GM23338 (cell line): ENCODE measurements around the gene UBAC1. TPM values are rescaled to one million over a fixed set of nuclear protein-coding genes. Genes with fewer than 3 reads are reported as not detected.

Source experiments
- ATAC-seq: fragments of 200-7000 bp; cut with Tn5 transposase; 3 replicates; pipeline ENCODE4 v1.9.1; 2020
- DNase-seq: peaks from one replicate; pipeline ENCODE4 v3.0.0-alpha.2; 2015; ENCODE audit warnings: low spot score
- H2AFZ ChIP-seq: fragments of 200-600 bp; sonication (generic); 2 replicates; pipeline ENCODE4 v1.8.0; 2016; ENCODE audit warnings: antibody characterized with exemption, mild to moderate bottlenecking, moderate library complexity
- H3F3A ChIP-seq: fragments of 200-600 bp; sonication (generic); replicated peaks from 2 replicates; pipeline ENCODE4 v1.8.0; 2017; ENCODE audit warnings: antibody characterized with exemption, mixed run types, low read depth
- H3K27ac ChIP-seq: fragments of 200-600 bp; sonication (generic); 2 replicates; pipeline ENCODE4 v1.6.1; 2016; ENCODE audit warnings: low read depth
- H3K27me3 ChIP-seq: fragments of 200-600 bp; sonication (generic); 2 replicates; pipeline ENCODE4 v1.8.0; 2016; ENCODE audit warnings: mild to moderate bottlenecking, mixed run types, moderate library complexity; ENCODE audit not compliant: insufficient read depth
- H3K36me3 ChIP-seq: fragments of 200-600 bp; sonication (generic); 2 replicates; pipeline ENCODE4 v1.8.0; 2016; ENCODE audit warnings: mild to moderate bottlenecking; ENCODE audit not compliant: insufficient read depth
- H3K4me1 ChIP-seq: fragments of 200-600 bp; sonication (generic); 2 replicates; pipeline ENCODE4 v1.8.0; 2016; ENCODE audit warnings: mild to moderate bottlenecking, moderate library complexity; ENCODE audit not compliant: insufficient read depth
- H3K4me2 ChIP-seq: fragments of 200-600 bp; sonication (generic); 2 replicates; pipeline ENCODE4 v1.7.1; 2017; ENCODE audit warnings: mixed run types
- H3K4me3 ChIP-seq: fragments of 200-600 bp; sonication (generic); 2 replicates; pipeline ENCODE4 v1.6.1; 2016; ENCODE audit warnings: mixed run types
- H3K79me2 ChIP-seq: fragments of 200-600 bp; sonication (generic); replicated peaks from 2 replicates; pipeline ENCODE4 v1.8.0; 2017; ENCODE audit warnings: mild to moderate bottlenecking; ENCODE audit not compliant: insufficient read depth
- H3K9me2 ChIP-seq: fragments of 200-600 bp; sonication (generic); 2 replicates; pipeline ENCODE4 v1.8.0; 2017; ENCODE audit not compliant: insufficient read depth
- H4K20me1 ChIP-seq: fragments of 200-600 bp; sonication (generic); replicated peaks from 2 replicates; pipeline ENCODE4 v1.8.0; 2017; ENCODE audit warnings: mild to moderate bottlenecking; ENCODE audit not compliant: insufficient read depth
- H3K27ac Mint-ChIP-seq: 2 replicates; pipeline ENCODE4 v1.8.0; 2020; ENCODE audit warnings: inconsistent platforms, mild to moderate bottlenecking, moderate library complexity, mixed read lengths
- H3K27me3 Mint-ChIP-seq: 3 replicates; pipeline ENCODE4 v1.8.0; 2022; ENCODE audit warnings: low read depth, mild to moderate bottlenecking, moderate library complexity, mixed read lengths, inconsistent platforms; ENCODE audit not compliant: insufficient read depth, poor library complexity
- H3K36me3 Mint-ChIP-seq: 3 replicates; pipeline ENCODE4 v1.8.0; 2021; ENCODE audit warnings: low read depth, mild to moderate bottlenecking, inconsistent platforms, moderate library complexity, mixed read lengths
- H3K4me1 Mint-ChIP-seq: 3 replicates; pipeline ENCODE4 v1.8.0; 2020; ENCODE audit warnings: mild to moderate bottlenecking, inconsistent platforms, mixed read lengths
- H3K4me3 Mint-ChIP-seq: 3 replicates; pipeline ENCODE4 v1.8.0; 2021; ENCODE audit warnings: moderate library complexity, mild to moderate bottlenecking, inconsistent platforms, mixed read lengths
- H3K9me3 Mint-ChIP-seq: 3 replicates; pipeline ENCODE4 v1.8.0; 2020; ENCODE audit warnings: moderate library complexity, mild to moderate bottlenecking, inconsistent platforms, mixed read lengths
- CREB1 ChIP-seq: fragments of 250-450 bp; sonication (Bioruptor Pico); IDR thresholded peaks from 2 replicates; pipeline ENCODE4 v1.5.0; 2020; ENCODE audit warnings: low read depth, mild to moderate bottlenecking, moderate library complexity
- EZH2 ChIP-seq: fragments of 200-600 bp; sonication (generic); IDR thresholded peaks from one replicate; pipeline ENCODE4 v1.8.0; 2017; ENCODE audit warnings: antibody characterized with exemption, mild to moderate bottlenecking, low read depth; ENCODE audit not compliant: unreplicated experiment
- EZH2phosphoT487 ChIP-seq: fragments of 200-600 bp; sonication (generic); IDR thresholded peaks from one replicate; pipeline ENCODE4 v1.8.1; 2018; ENCODE audit warnings: antibody characterized with exemption; ENCODE audit not compliant: unreplicated experiment
- JUNB ChIP-seq: IDR thresholded peaks from one replicate; pipeline ENCODE4 v1.6.1; 2016; ENCODE audit warnings: antibody characterized with exemption; ENCODE audit not compliant: unreplicated experiment
- NANOG ChIP-seq: IDR thresholded peaks from 2 replicates; pipeline ENCODE4 v1.6.1; 2016; ENCODE audit warnings: antibody characterized with exemption, borderline replicate concordance
- POLR2AphosphoS5 ChIP-seq: IDR thresholded peaks from 2 replicates; pipeline ENCODE4 v1.6.1; 2016; ENCODE audit warnings: antibody characterized with exemption, low read depth
- STAT1 ChIP-seq: IDR thresholded peaks from one replicate; pipeline ENCODE4 v1.6.1; 2016; ENCODE audit warnings: antibody characterized with exemption; ENCODE audit not compliant: unreplicated experiment
- ZNF114 ChIP-seq: fragments of 250-450 bp; sonication (Bioruptor Pico); IDR thresholded peaks from 2 replicates; pipeline ENCODE4 v1.5.0; 2020; ENCODE audit warnings: mild to moderate bottlenecking, moderate library complexity
- ZNF331 ChIP-seq: fragments of 250-450 bp; sonication (Bioruptor Pico); IDR thresholded peaks from 2 replicates; pipeline ENCODE4 v1.5.0; 2020; ENCODE audit warnings: low read depth, mild to moderate bottlenecking, moderate library complexity
- polyA plus RNA-seq: library from polyadenylated mRNA; unstranded; fragments of >200 nt; fragmentation: Nextera tagmentation; extraction: Ambion mirVana; gene quantifications from 2 replicates; pipeline ENCODE4 v1.2.1, GENCODE V29; 2016
- total RNA-seq: library from RNA; depleted of rRNA; stranded (reverse); fragments of >200 nt; shearing (Covaris generic); gene quantifications from 2 replicates; pipeline ENCODE4 v1.2.3, GENCODE V29; 2014
- TF ChIP-seq, protein P1 (sequence below), 2 experiments: fragments of 200-600 bp in 1 of 2; sonication (generic) in 1 of 2; conservative IDR thresholded peaks; 2 replicates each; pipeline versions ENCODE4 v1.5.1 to v1.6.1; 2016 to 2017; ENCODE audit warnings: antibody characterized with exemption in 2 of 2, low read depth in 2 of 2, mild to moderate bottlenecking in 2 of 2, moderate library complexity in 1 of 2
- TF ChIP-seq, protein P2 (sequence below): IDR thresholded peaks from 2 replicates; pipeline ENCODE4 v1.6.1; 2016; ENCODE audit warnings: antibody characterized with exemption
- TF ChIP-seq, protein P3 (sequence below): fragments of 250-450 bp; sonication (Bioruptor Pico); IDR thresholded peaks from 2 replicates; pipeline ENCODE4 v1.5.0; 2020; ENCODE audit warnings: mild to moderate bottlenecking, moderate library complexity
- TF ChIP-seq, protein P4 (sequence below): IDR thresholded peaks from one replicate; pipeline ENCODE4 v1.6.1; 2018; ENCODE audit warnings: antibody characterized with exemption; ENCODE audit not compliant: unreplicated experiment

Gene UBAC1
- total and polyA plus RNA-seq, 2 experiments from 2014 or later = 63.2 to 86.6 TPM

DNA sequence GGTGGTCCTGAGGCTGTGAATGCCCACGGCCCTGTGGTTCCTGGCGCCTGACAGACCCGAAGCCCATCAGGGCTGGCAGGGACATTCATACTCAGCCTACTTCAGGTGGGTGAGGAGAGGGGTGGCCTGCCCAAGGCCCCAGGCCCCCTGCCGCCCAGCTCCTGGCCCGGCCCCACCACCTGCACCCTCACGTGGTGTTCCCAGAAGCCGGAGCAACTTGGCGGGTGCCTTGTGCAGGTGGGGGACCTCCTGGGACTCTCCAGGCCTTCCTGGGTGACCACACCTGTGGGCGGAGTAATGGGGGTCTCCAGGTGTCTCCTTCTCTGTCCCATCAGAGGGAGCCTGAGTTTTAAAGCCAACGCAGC lies 36.8 kb upstream of the UBAC1 start:
- ATAC-seq (no peak), DNase-seq (no peak)
- H3K4me1 Mint-ChIP-seq = peaks cover 15% of the 10 kb centered on the region
- H3K36me3 Mint-ChIP-seq = no peaks in the 10 kb centered on the region
- H3K27me3 ChIP-seq = no peaks in the 10 kb centered on the region
- no peaks in the 10 kb centered on the region for H3K36me3 ChIP-seq
- H3K4me3 Mint-ChIP-seq = no peak overlapping the region
- H3K27ac ChIP-seq = no peak overlapping the region
- H3K79me2 ChIP-seq = no peaks in the 10 kb centered on the region
- H3K4me3 ChIP-seq = no peak overlapping the region
- H3K27me3 Mint-ChIP-seq = peaks cover 28% of the 10 kb centered on the region
- H3K9me3 Mint-ChIP-seq = no peaks in the 10 kb centered on the region
- H2AFZ ChIP-seq = no peak overlapping the region
- H3F3A ChIP-seq = peaks cover 7% of the 10 kb centered on the region; the same call in 1 of the 2 replicates
- no peak overlapping the region for H3K27ac Mint-ChIP-seq
- H3K9me2 ChIP-seq = no peaks in the 10 kb centered on the region
- H4K20me1 ChIP-seq = no peaks in the 10 kb centered on the region
- H3K4me2 ChIP-seq = no peak overlapping the region
- TF ChIP-seq STAT1 (no peak), ZNF331 (no peak), ZNF114 (CRISPR knock-in tag) (no peak), JUNB (no peak), EZH2phosphoT487 (no peak), NANOG (no peak), CREB1 (no peak), POLR2AphosphoS5 (no peak), EZH2 (no peak)
- TF ChIP-seq, protein P1, sequence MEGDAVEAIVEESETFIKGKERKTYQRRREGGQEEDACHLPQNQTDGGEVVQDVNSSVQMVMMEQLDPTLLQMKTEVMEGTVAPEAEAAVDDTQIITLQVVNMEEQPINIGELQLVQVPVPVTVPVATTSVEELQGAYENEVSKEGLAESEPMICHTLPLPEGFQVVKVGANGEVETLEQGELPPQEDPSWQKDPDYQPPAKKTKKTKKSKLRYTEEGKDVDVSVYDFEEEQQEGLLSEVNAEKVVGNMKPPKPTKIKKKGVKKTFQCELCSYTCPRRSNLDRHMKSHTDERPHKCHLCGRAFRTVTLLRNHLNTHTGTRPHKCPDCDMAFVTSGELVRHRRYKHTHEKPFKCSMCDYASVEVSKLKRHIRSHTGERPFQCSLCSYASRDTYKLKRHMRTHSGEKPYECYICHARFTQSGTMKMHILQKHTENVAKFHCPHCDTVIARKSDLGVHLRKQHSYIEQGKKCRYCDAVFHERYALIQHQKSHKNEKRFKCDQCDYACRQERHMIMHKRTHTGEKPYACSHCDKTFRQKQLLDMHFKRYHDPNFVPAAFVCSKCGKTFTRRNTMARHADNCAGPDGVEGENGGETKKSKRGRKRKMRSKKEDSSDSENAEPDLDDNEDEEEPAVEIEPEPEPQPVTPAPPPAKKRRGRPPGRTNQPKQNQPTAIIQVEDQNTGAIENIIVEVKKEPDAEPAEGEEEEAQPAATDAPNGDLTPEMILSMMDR (conservative IDR thresholded peaks at IDR 0.05; ENCODE audit: low read depth in 2 of 2) = no peak
- TF ChIP-seq, protein P2, sequence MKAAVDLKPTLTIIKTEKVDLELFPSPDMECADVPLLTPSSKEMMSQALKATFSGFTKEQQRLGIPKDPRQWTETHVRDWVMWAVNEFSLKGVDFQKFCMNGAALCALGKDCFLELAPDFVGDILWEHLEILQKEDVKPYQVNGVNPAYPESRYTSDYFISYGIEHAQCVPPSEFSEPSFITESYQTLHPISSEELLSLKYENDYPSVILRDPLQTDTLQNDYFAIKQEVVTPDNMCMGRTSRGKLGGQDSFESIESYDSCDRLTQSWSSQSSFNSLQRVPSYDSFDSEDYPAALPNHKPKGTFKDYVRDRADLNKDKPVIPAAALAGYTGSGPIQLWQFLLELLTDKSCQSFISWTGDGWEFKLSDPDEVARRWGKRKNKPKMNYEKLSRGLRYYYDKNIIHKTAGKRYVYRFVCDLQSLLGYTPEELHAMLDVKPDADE = no peak
- TF ChIP-seq, protein P3, sequence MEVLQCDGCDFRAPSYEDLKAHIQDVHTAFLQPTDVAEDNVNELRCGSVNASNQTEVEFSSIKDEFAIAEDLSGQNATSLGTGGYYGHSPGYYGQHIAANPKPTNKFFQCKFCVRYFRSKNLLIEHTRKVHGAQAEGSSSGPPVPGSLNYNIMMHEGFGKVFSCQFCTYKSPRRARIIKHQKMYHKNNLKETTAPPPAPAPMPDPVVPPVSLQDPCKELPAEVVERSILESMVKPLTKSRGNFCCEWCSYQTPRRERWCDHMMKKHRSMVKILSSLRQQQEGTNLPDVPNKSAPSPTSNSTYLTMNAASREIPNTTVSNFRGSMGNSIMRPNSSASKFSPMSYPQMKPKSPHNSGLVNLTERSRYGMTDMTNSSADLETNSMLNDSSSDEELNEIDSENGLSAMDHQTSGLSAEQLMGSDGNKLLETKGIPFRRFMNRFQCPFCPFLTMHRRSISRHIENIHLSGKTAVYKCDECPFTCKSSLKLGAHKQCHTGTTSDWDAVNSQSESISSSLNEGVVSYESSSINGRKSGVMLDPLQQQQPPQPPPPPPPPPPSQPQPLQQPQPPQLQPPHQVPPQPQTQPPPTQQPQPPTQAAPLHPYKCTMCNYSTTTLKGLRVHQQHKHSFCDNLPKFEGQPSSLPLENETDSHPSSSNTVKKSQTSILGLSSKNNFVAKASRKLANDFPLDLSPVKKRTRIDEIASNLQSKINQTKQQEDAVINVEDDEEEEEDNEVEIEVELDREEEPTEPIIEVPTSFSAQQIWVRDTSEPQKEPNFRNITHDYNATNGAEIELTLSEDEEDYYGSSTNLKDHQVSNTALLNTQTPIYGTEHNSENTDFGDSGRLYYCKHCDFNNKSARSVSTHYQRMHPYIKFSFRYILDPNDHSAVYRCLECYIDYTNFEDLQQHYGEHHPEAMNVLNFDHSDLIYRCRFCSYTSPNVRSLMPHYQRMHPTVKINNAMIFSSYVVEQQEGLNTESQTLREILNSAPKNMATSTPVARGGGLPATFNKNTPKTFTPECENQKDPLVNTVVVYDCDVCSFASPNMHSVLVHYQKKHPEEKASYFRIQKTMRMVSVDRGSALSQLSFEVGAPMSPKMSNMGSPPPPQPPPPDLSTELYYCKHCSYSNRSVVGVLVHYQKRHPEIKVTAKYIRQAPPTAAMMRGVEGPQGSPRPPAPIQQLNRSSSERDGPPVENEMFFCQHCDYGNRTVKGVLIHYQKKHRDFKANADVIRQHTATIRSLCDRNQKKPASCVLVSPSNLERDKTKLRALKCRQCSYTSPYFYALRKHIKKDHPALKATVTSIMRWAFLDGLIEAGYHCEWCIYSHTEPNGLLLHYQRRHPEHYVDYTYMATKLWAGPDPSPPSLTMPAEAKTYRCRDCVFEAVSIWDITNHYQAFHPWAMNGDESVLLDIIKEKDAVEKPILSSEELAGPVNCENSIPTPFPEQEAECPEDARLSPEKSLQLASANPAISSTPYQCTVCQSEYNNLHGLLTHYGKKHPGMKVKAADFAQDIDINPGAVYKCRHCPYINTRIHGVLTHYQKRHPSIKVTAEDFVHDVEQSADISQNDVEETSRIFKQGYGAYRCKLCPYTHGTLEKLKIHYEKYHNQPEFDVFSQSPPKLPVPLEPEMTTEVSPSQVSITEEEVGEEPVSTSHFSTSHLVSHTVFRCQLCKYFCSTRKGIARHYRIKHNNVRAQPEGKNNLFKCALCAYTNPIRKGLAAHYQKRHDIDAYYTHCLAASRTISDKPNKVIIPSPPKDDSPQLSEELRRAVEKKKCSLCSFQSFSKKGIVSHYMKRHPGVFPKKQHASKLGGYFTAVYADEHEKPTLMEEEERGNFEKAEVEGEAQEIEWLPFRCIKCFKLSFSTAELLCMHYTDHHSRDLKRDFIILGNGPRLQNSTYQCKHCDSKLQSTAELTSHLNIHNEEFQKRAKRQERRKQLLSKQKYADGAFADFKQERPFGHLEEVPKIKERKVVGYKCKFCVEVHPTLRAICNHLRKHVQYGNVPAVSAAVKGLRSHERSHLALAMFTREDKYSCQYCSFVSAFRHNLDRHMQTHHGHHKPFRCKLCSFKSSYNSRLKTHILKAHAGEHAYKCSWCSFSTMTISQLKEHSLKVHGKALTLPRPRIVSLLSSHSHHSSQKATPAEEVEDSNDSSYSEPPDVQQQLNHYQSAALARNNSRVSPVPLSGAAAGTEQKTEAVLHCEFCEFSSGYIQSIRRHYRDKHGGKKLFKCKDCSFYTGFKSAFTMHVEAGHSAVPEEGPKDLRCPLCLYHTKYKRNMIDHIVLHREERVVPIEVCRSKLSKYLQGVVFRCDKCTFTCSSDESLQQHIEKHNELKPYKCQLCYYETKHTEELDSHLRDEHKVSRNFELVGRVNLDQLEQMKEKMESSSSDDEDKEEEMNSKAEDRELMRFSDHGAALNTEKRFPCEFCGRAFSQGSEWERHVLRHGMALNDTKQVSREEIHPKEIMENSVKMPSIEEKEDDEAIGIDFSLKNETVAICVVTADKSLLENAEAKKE (CRISPR knock-in tag) = no peak
- TF ChIP-seq, protein P4, sequence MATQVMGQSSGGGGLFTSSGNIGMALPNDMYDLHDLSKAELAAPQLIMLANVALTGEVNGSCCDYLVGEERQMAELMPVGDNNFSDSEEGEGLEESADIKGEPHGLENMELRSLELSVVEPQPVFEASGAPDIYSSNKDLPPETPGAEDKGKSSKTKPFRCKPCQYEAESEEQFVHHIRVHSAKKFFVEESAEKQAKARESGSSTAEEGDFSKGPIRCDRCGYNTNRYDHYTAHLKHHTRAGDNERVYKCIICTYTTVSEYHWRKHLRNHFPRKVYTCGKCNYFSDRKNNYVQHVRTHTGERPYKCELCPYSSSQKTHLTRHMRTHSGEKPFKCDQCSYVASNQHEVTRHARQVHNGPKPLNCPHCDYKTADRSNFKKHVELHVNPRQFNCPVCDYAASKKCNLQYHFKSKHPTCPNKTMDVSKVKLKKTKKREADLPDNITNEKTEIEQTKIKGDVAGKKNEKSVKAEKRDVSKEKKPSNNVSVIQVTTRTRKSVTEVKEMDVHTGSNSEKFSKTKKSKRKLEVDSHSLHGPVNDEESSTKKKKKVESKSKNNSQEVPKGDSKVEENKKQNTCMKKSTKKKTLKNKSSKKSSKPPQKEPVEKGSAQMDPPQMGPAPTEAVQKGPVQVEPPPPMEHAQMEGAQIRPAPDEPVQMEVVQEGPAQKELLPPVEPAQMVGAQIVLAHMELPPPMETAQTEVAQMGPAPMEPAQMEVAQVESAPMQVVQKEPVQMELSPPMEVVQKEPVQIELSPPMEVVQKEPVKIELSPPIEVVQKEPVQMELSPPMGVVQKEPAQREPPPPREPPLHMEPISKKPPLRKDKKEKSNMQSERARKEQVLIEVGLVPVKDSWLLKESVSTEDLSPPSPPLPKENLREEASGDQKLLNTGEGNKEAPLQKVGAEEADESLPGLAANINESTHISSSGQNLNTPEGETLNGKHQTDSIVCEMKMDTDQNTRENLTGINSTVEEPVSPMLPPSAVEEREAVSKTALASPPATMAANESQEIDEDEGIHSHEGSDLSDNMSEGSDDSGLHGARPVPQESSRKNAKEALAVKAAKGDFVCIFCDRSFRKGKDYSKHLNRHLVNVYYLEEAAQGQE = no peak
- H3K4me1 ChIP-seq = peaks cover 14% of the 10 kb centered on the region; the same call in 1 of the 2 replicates
